ENCODE results near the gene TTC36. TPM values are rescaled to one million over a fixed set of nuclear protein-coding genes. Genes with fewer than 3 reads are reported as not detected.

Gene TTC36
- total RNA-seq, 1 experiment from 2014 or later: 1.6 TPM

DNA sequence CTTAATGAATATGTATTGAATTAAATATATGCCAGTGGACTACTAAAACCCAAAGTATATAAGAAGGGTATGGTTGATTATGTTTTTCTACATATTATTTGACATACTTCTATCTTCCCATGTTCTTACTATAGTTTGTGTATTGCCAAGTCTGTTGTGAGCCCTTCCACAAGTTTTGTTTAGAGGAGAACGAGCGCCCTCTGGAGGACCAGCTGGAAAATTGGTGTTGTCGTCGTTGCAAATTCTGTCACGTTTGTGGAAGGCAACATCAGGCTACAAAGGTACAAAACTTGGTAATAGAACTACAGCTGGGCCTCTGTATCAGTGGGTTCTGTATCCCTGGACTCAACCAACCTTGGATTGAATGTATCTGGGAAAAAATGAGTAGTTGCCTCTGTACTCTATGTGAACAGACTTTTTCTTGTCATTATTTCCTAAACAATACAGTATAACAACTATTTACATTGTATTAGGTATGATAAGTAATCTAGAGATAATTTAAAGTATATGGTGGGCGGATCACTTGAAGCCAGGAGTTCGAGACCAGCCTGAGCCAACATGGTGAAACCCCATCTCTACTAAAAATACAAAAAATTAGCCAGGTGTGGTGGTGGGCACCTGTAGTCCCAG, 38.7 kb upstream of the TTC36 start:
- no peak overlapping the region for H3K4me3 Mint-ChIP-seq
- Histone ChIP-seq H3K14ac (ENCODE audit: insufficient read depth, low read length) (no peak overlapping the region), H3T11ph (ENCODE audit: low read length) (no peak overlapping the region), H2AFZ (ENCODE audit: low read length) (no peak overlapping the region), H3K23ac (ENCODE audit: insufficient read length, low read depth, low read length) (no peak overlapping the region), H4K91ac (ENCODE audit: insufficient read length, low read depth, low read length) (no peak overlapping the region), H3K4ac (ENCODE audit: low read depth, low read length) (no peak overlapping the region), H3K79me1 (ENCODE audit: insufficient read depth, low read depth, low read length, poor library complexity, severe bottlenecking) (no peaks in the 10 kb centered on the region), H3K4me1 (ENCODE audit: insufficient read depth, low read length) (no peaks in the 10 kb centered on the region), H3K23me2 (ENCODE audit: insufficient read length, low read depth, low read length, poor library complexity, severe bottlenecking) (no peaks in the 10 kb centered on the region), H2BK15ac (ENCODE audit: low read depth, low read length) (no peak overlapping the region), H2BK120ac (ENCODE audit: low read depth, low read length, poor library complexity, severe bottlenecking) (no peak overlapping the region), H4K20me1 (ENCODE audit: control insufficient read depth, insufficient read depth, insufficient read length) (no peaks in the 10 kb centered on the region), H3K79me2 (ENCODE audit: insufficient read depth, low read length) (no peaks in the 10 kb centered on the region), H3K56ac (ENCODE audit: insufficient read length, low read depth, low read length) (no peak overlapping the region), H3K9ac (ENCODE audit: extremely low read depth, insufficient read length, low read length) (no peak overlapping the region), H4K8ac (replicated peaks; ENCODE audit: insufficient read length, low read depth, low read length) (no peak overlapping the region), H2BK20ac (ENCODE audit: low read depth, low read length, poor library complexity, severe bottlenecking) (no peak overlapping the region), H3K27ac (ENCODE audit: insufficient read length, low read depth, low read length) (no peak overlapping the region), H3K4me2 (ENCODE audit: insufficient read depth, insufficient read length, low read length) (no peak overlapping the region), H2BK5ac (ENCODE audit: insufficient read length, low read length) (no peak overlapping the region), H3K18ac (ENCODE audit: insufficient read length, low read depth, low read length) (no peak overlapping the region), H3K27me3 (ENCODE audit: insufficient read depth, low read length) (no peaks in the 10 kb centered on the region), H2BK12ac (ENCODE audit: insufficient read length, low read depth, low read length) (no peak overlapping the region), H3K9me3 (ENCODE audit: control insufficient read depth, low read depth, low read length) (no peaks in the 10 kb centered on the region), H4K5ac (ENCODE audit: insufficient read length, low read depth, low read length) (no peak overlapping the region), H2AK5ac (ENCODE audit: insufficient read length, low read length) (no peak overlapping the region)
- H3K36me3 Mint-ChIP-seq (ENCODE audit: insufficient read depth in 1 of 3, low read depth in 3 of 3): peaks cover 22 to 72% (median 69%) of the 10 kb centered on the region in 3 experiments
- 0 out of 7 replicates have a peak overlapping the region, but pooled peaks of 1 of the 3 experiments have one; percentile 32 for H3K27ac Mint-ChIP-seq
- no peaks in the 10 kb centered on the region for H3K27me3 Mint-ChIP-seq (ENCODE audit: low read depth)
- TF ChIP-seq, protein P1, sequence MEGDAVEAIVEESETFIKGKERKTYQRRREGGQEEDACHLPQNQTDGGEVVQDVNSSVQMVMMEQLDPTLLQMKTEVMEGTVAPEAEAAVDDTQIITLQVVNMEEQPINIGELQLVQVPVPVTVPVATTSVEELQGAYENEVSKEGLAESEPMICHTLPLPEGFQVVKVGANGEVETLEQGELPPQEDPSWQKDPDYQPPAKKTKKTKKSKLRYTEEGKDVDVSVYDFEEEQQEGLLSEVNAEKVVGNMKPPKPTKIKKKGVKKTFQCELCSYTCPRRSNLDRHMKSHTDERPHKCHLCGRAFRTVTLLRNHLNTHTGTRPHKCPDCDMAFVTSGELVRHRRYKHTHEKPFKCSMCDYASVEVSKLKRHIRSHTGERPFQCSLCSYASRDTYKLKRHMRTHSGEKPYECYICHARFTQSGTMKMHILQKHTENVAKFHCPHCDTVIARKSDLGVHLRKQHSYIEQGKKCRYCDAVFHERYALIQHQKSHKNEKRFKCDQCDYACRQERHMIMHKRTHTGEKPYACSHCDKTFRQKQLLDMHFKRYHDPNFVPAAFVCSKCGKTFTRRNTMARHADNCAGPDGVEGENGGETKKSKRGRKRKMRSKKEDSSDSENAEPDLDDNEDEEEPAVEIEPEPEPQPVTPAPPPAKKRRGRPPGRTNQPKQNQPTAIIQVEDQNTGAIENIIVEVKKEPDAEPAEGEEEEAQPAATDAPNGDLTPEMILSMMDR (conservative IDR thresholded peaks at IDR 0.05): peak; percentile 89
- H3K4me1 Mint-ChIP-seq: no peaks in the 10 kb centered on the region
- H3K9me3 Mint-ChIP-seq: no peaks in the 10 kb centered on the region
- peak; percentile 74 for DNase-seq
- WGBS (ENCODE audit: extremely low coverage, insufficient read length, low lambda C conversion rate): no CpG with 5 or more reads among the region's 7 CpGs
